Activated CD8-positive, alpha-beta memory T cell treated with anti-CD3 and anti-CD28 coated beads for 1 hour (primary cell): Measurements from ENCODE around the gene SEZ6.

ENCODE experiments used
- DNase-seq, 2 donors: peaks; one replicate each; pipeline ENCODE4 v3.0.0-alpha.2; 2020; ENCODE audit warnings: low read depth in 1 of 2; ENCODE audit errors: extremely low read depth in 1 of 2

The SEZ6 gene

GRCh38 chr17:29036584-29036983, 30.8 kb upstream of the SEZ6 start:
- DNase-seq: no peak

- no peak for DNase-seq
Measured at GRCh38 chr17:29034510-29034909, 28.7 kb upstream of the SEZ6 start.

- no peak for DNase-seq
Measured at GRCh38 chr17:29032857-29033197, 27.0 kb upstream of the SEZ6 start.

- no peak for DNase-seq
Measured at GRCh38 chr17:29032013-29032856, 26.4 kb upstream of the SEZ6 start.

DNA sequence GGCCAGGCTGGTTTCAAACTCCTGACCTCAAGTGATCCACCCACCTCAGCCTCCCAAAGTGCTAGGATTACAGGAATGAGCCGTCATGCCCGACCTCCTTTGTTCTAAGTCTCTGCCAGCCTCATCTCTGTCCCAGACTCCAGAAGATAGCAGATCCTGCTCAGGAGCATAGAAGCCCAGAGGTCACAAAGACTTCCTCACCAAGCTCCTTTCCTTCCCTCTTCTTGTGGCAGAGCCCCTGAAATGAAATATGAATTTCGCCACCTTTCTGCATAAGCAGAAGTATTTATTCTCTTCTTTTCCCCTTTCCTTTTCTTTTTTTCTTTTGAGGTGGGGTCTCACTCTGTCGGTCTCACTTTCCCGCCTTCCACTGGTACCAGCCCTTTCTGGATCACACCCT, 25.7 kb upstream of the SEZ6 start:
- DNase-seq: no peak

DNA sequence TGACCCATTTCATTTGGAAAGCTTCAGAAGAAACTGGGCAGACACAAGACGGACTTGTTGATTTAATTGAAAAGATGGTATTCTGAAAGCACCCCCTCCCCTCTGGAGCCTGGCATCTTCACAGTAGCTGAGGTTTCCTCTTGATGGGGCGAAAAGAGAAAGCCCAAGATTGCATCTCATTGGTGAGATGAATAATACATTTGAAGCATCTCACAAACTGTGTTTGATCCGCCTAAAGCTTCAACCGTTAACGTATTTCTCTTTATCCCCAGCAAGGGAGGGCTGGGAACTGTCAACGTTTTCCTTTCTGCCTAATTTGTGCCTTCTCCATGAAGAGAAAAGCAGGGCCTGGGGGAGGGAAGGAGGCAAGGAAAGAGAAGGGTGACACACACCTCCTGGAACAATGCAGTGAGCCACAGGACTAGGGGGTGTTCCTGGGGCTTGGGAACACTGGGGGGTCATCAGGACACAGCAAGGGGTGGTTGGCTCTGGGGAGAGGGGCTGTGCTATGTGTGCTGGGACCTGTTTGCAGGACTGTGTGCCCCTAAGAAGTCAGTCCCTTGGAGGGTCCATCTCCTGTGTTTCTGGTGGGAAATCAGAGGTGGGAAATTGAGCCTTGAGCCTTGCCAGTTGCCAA, 18.6 kb upstream of the SEZ6 start:
- no peak for DNase-seq

DNA sequence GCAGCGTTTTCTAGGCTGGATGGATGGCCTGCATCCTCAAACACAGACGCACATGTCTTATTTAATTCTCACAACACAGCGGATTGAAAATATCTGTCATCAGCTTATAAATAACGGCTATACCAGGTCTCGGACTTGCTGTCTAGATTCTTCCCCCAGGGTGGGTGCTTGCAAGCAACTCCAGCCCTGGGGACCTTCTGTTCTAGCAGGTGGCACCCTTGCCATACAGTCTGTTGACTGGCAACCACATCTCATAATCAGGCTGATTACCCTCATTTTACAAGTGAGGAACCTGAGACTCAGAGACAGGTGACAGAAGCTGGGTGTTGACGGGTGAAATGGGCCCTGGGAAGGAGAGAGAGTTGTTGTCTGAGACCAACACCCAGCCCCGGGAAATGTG, 16.2 kb upstream of the SEZ6 start:
- DNase-seq: no peak

DNA sequence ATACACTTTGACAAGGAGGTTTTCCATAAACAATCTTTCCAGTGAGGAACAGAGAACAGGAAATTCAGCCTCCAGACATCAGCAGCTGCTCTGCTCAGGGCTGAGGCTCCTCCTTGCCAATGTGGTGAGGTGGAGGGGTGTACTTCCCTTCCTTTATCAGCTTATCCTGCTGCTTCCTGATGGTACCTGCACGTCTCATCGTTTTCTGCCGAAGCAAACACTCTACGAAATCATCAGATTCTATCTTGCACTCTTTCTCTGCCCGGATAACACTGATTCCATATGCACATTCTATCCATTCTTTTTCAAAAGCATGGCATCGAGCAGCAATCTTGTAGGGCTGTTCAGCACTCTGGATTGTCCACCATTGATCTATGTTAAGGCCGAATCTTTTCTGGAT, 15.4 kb upstream of the SEZ6 start:
- no peak for DNase-seq

DNA sequence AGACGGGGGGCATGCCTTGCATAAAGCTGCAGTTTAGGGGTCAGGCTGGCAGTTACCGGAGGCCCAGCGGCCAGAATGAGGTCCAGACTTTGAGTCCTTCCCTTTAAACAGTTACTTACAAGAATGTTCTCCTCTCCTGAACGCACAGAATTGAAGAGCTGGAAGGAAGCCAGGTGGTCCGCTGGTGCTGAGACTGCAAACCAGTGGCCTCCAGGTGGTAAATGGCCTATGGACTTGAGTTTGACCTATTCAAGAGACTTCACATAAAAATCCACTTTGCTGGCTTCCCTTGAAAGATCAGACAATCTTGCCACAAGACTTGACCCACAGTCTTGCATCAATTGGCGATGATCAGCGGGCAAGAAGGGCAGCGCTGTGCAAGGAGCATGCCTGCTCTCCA, 14.7 kb upstream of the SEZ6 start:
- no peak for DNase-seq

- DNase-seq: no peak
Measured at GRCh38 chr17:29019475-29020181, 13.8 kb upstream of the SEZ6 start.

- DNase-seq: no peak
Measured at GRCh38 chr17:29018788-29019474, 13.1 kb upstream of the SEZ6 start.

DNA sequence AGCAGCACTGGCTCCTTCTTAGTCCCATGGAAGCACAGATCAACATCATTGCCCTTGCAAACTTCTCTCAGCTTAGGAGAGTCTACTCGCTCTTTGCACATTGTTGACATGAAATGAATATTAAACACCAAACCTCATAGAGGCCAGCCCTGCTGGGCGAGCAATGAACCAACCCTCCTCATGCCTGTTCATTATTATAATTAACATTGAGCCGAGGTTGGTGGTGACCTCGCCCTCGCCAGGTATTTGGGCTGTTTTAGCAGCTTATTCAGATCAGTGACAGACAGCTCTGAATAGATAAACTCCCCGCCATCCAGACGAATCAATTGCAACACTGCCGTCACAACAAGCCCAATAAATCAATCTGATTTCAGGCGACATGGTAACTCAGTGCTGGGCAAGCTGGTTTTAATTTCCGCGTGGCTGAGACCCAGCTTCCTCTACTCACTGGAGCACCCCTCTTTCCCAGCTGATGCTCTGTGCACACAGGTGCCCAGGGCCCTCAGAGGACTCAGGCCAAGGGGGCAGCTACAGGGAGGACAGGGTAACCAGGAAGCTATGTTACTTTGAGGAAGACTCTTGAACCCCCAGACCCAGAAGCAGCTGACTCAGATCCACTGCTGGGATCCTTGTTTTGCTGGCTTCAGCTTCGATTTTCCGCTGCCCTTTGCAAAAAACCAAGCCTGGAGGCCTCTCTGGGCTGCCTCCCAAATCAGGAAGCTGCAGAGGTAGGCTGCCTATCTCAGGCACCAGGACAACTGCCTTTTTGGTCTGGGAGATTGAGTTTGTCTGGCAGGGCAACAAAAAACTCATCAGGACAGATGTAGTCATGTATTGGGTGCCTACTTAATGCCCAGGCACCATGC, 10.7 kb upstream of the SEZ6 start:
- DNase-seq: no peak

GRCh38 chr17:29014716-29015115, 8.9 kb upstream of the SEZ6 start:
- no peak for DNase-seq

GRCh38 chr17:29012535-29012934, 6.7 kb upstream of the SEZ6 start:
- no peak for DNase-seq

- no peak for DNase-seq
Measured at GRCh38 chr17:29010586-29010985, 4.8 kb upstream of the SEZ6 start.

GRCh38 chr17:29010129-29010528, 4.3 kb upstream of the SEZ6 start:
- DNase-seq: no peak

DNA sequence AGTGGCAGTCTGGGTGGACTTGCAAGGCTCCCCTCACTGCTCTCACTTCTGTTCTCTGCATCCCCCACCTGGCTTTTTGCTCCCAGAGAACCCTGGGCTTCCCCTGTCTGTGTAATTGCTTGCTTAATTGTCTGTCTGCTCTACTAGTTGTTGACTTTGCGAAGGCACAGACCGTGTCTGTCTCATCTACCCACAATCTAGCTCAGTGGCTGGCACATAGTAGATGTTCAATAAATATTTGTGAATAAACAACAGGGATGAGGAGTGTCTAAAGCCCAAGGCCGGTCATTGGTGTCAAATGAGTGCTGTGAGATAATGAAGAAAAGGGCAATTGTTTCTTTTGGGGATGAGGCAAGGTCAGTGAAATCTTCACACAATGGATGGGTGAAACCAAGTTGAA, 2.8 kb upstream of the SEZ6 start:
- no peak for DNase-seq

- no peak for DNase-seq
Measured at GRCh38 chr17:29007860-29008455, 2.1 kb upstream of the SEZ6 start.

DNA sequence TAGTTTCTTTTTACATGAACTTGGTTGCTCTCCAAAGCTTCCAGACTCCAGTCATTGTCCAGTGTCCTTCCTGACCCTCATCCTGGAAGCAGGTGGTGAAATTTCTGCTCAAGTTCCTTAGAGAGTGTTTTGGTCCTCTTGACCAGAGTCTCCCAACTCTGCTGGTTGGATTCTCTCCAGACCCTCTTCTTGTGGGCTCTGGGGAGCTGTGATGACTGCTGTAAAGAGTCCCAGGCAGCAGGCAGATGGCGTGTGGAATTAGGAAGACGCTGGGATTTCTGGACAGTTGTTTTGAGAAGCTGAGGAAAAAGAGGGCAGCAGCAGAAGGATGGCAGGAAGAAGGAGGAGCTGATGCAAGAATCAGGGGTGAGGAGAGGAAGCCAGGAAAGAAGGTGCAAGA, 1.6 kb upstream of the SEZ6 start:
- DNase-seq: no peak

- no peak for DNase-seq
Measured at GRCh38 chr17:29004081-29004692, 1.6 kb downstream of the SEZ6 start.
